K562 (cell line): ENCODE measurements around the gene SPTY2D1. TPM values are rescaled to one million over a fixed set of nuclear protein-coding genes. Genes with fewer than 3 reads are reported as not detected.

Source experiments
- ATF6 ChIP-seq: sonication (generic); formaldehyde crosslinking; IDR thresholded peaks from 2 replicates; pipeline ENCODE4 v1.4.0; 2020; ENCODE audit warnings: mild to moderate bottlenecking, missing genetic modification reagents
- EHMT2 ChIP-seq: fragments of 450-650 bp; IDR thresholded peaks from 2 replicates; pipeline ENCODE4 v1.6.1; 2018; ENCODE audit warnings: antibody characterized with exemption
- FUS ChIP-seq: fragments of 200-400 bp; formaldehyde crosslinking; optimal IDR thresholded peaks from 2 replicates; pipeline ENCODE3; 2017; ENCODE audit warnings: low read depth, low read length
- HNRNPUL1 ChIP-seq: fragments of 200-400 bp; formaldehyde crosslinking; IDR thresholded peaks from 2 replicates; pipeline ENCODE4 v1.6.1; 2017; ENCODE audit warnings: low read length
- MLX ChIP-seq, 2 experiments: fragments of 450-650 bp in 1 of 2; sonication (generic) in 1 of 2; formaldehyde crosslinking; conservative IDR thresholded peaks; 2 replicates each; pipeline versions ENCODE4 v1.4.0 to v1.8.1; 2020 to 2022; ENCODE audit warnings: mild to moderate bottlenecking in 1 of 2, missing genetic modification reagents in 1 of 2
- NR0B1 ChIP-seq: fragments of 450-650 bp; IDR thresholded peaks from one replicate; pipeline ENCODE4 v1.6.1; 2018; ENCODE audit warnings: mild to moderate bottlenecking, moderate library complexity; ENCODE audit not compliant: partially characterized antibody
- NRF1 ChIP-seq, 2 experiments: fragments of 450-650 bp; IDR thresholded peaks in 1 of 2; conservative IDR thresholded peaks in 1 of 2; 2 replicates each; pipeline ENCODE4 v1.6.1; 2014; ENCODE audit warnings: mild to moderate bottlenecking in 2 of 2
- PRDM10 ChIP-seq: fragments of 450-650 bp; IDR thresholded peaks from 2 replicates; pipeline ENCODE4 v1.6.1; 2018; ENCODE audit not compliant: partially characterized antibody
- STAT6 ChIP-seq: sonication (generic); formaldehyde crosslinking; IDR thresholded peaks from 2 replicates; pipeline ENCODE4 v1.8.1; 2023; ENCODE audit warnings: mild to moderate bottlenecking, missing genetic modification reagents
- TBL1XR1 ChIP-seq, 2 experiments: IDR thresholded peaks; 2 replicates each; pipeline ENCODE4 v1.6.1; 2012; ENCODE audit warnings: improper control_type of control experiment in 2 of 2, low read length in 2 of 2, mild to moderate bottlenecking in 1 of 2
- ZNF3 ChIP-seq: fragments of 250-450 bp; sonication (Bioruptor Pico); IDR thresholded peaks from 2 replicates; pipeline ENCODE4 v1.5.0; 2021; ENCODE audit warnings: mild to moderate bottlenecking, moderate library complexity
- ZNF639 ChIP-seq, 2 experiments: fragments of 200-800 bp in 1 of 2; sonication (Bioruptor generic) in 1 of 2; sonication (generic) in 1 of 2; formaldehyde crosslinking in 1 of 2; IDR thresholded peaks in 1 of 2; conservative IDR thresholded peaks in 1 of 2; 2 replicates each; pipeline versions ENCODE4 v1.5.0 to v1.6.1; 2016 to 2020; ENCODE audit warnings: missing compliant biosample characterization in 1 of 2, missing genetic modification characterization in 1 of 2, missing genetic modification reagents in 1 of 2
- ZNF717 ChIP-seq: fragments of 250-450 bp; sonication (Bioruptor Pico); IDR thresholded peaks from 2 replicates; pipeline ENCODE4 v1.5.0; 2021
- polyA plus RNA-seq, 8 experiments: library from polyadenylated mRNA; depleted of rRNA in 4 of 8; stranded (reverse) in 5 of 8; unstranded in 3 of 8; fragments of >200 nt; fragmentation: Nextera tagmentation in 2 of 8; fragmentation: Illumina TruSeq in 1 of 8; extraction: Ambion mirVana in 2 of 8; extraction: Trizol in 1 of 8; gene quantifications; 2 replicates each; pipeline versions ENCODE4 v1.2.1 to v1.2.3, GENCODE V29; 2011 to 2014; ENCODE audit warnings: inconsistent platforms in 1 of 8, missing spikeins in 1 of 8
- total RNA-seq, 7 experiments: library from RNA; depleted of rRNA in 6 of 7; stranded (reverse); fragments of >200 nt in 6 of 7; fragmentation: Illumina TruSeq in 2 of 7; extraction: Trizol in 2 of 7; gene quantifications; 2 replicates each; pipeline versions ENCODE4 v1.2.1 to v1.2.3, GENCODE V29; 2011 to 2021; ENCODE audit warnings: low replicate concordance in 1 of 7

The SPTY2D1 gene
- total and polyA plus RNA-seq, 9 of the 15 experiments (the other 6 are each of a cell fraction or from before 2014, with no cell fraction given): 3.2 to 32.1 (median 12.9) TPM

- peak; percentile 26 for TF ChIP-seq PRDM10
- peak in 1 of 2 experiments; percentile 80; a peak in 2 of 4 replicates for TF ChIP-seq TBL1XR1 (IDR thresholded peaks at IDR 0.05; ENCODE audit: low read length in 2 of 2)
- no peak; the same call in 1 of the 2 replicates for TF ChIP-seq STAT6 (CRISPR knock-in tag)
- no peak for TF ChIP-seq ATF6 (CRISPR knock-in tag)
- TF ChIP-seq NRF1 (conservative IDR thresholded peaks at IDR 0.05 in 1 of 2, IDR thresholded peaks at IDR 0.05 in 1 of 2): peak; percentile 95 to 96
- TF ChIP-seq NR0B1: no peak
- no peak for TF ChIP-seq ZNF717 (CRISPR knock-in tag)
- TF ChIP-seq MLX (CRISPR knock-in tag; conservative IDR thresholded peaks at IDR 0.05): no peak
- no peak for TF ChIP-seq ZNF3 (CRISPR knock-in tag)
- no peak for TF ChIP-seq FUS
- TF ChIP-seq HNRNPUL1: no peak
- peak in 1 of 2 experiments; percentile 60; a peak in 1 of 4 replicates for TF ChIP-seq ZNF639 (CRISPR knock-in tag; conservative IDR thresholded peaks at IDR 0.05 in 1 of 2, IDR thresholded peaks at IDR 0.05 in 1 of 2)
- TF ChIP-seq EHMT2: 0 out of 2 replicates have a peak, but pooled peaks have one; percentile 19
Measured at GRCh38 chr11:18634140-18635032, at the start of gene SPTY2D1 (continued).
